Kasumi-1 (cell line): ENCODE measurements around the gene RAB20.

Experiments
- DNase-seq, 2 experiments: peaks; one replicate each; lab custom pipeline; 2025; lab: John Stamatoyannopoulos, UW

Gene RAB20

DNA sequence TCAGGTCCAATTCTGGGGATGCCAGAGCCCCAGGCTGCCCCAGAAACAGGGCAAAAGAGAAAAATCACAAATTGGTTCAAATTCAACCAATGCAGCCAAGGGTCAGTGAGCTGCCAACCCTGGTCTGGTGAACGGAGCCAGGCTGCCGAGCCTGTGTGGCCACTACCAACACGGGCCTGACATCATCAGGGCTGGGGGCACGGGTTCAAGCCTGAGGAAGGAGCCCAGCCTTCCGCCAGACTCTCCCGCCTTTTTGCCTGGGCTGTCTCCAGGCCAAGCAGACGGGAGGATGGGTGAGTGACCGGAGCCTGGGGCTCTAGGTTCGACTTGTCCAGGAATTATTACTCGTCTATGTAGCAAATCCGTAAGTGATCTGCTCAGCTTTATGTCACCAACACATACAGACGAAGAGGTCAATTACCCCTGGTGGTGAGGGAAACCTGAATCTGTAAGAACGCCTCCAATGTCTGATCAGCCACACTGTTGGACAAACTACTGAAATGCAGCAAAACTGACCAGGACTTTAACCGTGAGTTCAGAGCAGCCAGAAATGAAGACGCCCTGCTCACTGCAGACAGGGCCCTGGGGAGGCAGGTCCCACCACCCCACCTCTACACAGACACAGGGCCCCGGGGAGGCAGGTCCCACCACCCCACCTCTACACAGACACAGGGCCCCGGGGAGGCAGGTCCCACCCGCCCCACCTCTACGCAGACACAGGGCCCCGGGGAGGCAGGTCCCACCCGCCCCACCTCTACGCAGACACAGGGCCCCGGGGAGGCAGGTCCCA lies 31.8 kb downstream of the RAB20 start:
- no peak for DNase-seq

DNA sequence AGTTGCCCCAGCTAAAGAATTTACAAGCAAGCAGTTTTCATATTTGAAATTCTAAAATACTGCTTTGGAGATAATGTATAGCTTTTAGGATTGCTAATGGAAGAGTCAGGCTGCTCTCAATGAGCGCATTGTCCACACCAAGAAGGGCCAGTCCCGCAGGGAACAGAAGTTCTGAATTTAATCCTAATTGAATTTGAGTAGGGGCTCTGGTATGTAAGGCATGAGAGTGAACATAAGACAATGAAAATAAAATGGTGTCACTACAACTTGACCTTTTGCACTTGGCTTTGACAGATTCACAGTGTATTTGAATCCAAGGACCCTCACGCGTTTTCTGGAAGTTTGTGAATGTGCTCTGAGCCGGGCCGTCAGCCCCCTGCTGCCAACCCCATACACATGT lies 32.6 kb downstream of the RAB20 start:
- no peak for DNase-seq

DNA sequence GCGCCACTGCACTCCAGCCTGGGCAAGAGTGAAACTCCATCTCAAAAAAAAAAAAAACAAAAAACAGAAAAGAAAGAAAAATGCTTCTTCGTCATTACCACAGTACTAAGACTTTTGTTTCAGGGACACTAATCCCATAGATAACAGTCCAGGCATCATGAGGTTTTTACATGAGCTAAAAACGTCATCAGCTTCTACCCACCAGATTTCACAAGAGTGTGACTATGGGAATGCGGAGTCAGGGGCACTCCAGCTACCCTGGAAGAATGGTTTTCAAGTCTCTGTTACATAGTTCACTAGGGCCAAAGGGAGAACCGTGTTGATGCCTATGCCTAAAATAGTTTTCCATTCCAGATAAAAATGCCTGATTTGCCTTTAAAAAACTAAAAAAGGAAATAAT lies 33.2 kb downstream of the RAB20 start:
- DNase-seq: peak; percentile 14 to 17

DNA sequence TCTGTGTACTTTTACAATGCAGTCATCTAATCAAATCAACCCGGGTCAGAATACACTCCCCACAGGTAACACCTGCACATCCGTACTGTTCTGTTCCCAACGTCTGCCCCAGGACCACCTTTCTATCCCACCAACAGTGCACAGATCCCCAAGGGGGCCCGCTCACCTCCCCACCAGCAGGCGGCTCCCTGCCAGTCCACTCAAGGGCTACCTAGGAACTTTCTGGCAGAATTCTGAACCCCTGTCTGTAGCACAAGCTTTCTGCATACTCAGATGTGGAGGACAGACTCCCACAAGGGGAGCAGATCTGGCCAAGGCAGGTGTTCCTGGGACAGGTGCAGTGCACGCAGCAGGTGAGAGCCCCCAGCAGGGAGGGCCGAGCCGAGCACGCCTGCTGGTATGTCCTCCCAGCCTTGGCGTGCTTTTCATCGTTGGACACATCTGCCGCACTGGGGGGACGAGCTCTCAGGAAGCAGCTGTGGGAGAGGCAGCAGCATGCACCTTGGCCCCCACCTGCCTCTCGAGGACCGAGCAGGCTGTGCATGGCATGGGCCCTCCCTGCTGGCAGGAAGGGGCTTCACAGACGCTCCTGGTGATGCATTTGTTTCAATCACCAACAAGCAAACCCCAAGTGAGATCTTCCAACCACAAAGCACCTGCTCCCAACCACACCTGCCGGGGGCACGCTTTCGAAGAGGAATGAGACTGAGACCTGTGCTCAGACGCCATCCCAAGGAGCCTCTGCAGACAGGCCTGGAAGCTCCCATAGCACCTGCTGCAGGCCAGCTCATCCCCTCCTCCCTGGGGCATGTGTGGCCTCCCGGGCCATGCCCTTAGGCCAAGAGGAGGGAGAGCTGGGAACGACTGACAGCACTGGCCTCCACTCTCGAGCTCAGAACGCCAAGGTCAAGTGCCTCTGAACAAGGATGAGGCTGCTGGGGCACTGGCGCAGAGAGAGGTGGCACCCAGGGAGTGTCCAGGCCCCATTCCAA lies 35.9 kb downstream of the RAB20 start:
- no peak for DNase-seq

DNA sequence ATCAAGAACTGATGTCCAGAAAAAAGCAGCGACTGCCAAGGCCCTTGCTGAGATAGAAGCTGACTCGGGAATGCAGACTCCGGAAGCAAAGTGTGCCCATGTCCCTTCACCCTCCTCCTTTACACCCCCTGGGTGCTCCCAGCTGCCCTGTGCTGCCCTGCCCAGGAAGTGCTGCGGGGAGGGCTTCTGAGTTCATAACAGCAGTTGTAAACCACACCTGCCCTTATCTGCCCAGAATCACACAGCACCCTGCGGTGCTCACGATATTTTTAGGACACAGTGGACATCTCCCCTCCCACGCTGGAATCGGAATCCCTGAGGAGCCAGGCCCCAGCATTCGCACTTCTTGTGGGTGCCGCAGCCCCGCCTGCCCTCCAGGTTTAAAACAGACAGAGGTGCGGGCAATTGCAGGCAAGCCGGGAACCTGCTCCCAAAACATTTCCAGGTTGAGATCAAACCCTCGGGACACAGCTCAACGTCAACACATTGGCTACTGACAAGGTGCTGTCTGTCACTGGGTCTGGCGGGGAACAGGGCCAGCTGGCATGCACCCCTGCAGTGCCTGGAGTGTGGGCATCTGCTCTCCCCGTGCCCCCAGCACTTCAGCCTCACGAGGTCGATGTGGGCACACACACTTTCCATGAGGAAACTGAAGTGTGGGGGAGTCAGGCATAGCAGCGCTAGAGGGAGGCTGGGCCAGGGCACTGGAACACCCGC lies 36.8 kb downstream of the RAB20 start:
- DNase-seq: peak; percentile 10 to 24

DNA sequence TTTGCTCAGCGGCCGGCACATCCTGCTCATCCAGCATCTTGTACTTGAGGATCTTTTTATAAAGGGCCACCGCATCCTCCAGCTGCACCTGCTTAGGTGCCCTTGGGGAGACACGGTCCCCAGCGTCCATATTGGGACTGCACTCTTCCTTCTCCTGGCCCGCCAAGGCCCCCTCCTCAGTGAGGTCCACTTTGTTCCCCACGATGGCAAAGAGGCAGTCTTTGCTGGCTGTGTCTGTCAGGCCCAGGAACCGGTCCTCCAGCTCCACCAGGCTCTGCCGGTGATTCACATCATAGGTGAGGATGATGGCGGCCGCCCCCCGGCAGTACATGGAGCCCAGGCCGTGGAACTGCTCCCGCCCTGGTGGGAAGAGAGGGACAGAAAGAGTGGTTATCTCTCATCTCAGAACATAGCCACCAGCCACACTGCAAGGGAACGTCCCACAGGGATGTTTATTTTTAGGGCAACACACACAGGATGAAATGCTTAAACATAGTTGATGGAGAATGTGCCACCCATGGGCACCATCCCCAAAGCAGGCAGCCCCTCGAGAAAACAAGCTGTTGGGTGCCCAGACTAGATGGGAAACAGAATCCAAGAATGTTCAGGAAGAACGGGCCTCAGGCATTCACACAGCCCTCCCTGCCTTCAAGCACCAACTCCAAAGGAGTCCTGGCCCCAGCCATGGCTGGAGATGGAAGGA lies 37.5 kb downstream of the RAB20 start:
- no peak for DNase-seq

DNA sequence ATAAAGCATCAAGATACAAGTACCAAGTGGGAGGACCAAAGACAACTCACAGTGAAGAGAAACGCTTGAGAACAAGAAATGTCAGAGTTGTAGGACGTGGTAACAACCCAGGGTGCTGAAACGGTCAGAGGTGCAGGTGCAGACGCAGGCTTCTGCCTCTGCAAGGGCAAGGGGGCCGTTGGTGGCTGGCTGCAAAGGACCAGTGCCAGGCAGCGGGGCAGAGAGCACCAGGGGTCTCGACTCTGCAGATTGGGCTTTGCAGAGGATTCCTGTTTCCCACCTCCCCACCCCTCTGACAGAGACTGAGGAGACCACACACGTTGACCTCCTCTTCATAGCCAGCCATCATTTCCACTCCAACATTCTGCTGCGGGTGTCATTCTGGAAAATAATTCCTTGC lies 38.3 kb downstream of the RAB20 start:
- no peak for DNase-seq

DNA sequence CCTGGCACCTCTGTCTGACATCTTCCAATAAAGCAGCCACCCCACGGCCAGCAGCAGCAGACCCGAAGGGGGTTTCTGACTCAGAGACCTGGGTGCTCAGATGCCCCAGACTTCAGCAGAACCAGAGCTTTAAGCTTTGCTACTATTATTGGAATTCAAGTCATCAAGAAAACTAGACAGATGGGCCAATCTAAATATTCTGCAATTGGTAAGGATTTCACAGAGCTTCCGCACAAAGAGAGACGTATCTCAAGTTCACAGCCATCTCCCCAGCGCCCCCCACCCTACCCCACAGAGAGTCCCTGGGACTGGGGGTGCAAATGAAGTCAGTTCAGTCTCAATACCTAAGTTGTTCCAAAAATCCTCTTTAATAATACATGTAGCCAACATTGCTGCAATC lies 38.8 kb downstream of the RAB20 start:
- no peak for DNase-seq

DNA sequence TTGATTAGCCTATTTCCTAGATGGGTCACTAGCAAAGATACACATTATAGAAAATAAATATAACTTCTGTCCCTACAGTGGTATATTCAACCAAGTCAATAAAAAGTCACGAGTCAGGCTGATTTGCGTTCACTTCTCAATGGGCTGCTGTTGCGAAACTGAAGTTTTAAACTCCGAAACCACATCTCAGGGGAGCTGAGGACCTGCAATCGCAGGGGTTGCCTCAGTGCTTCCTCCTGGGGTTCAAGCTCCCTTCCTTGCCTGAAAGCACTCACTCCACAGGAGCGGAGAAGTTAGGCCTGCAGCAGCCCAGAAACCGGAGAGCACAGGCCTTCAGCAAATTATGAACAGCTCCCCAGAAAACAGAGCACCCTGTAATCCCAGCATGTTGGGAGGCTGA lies 39.6 kb downstream of the RAB20 start:
- DNase-seq: peak; percentile 69 to 83

DNA sequence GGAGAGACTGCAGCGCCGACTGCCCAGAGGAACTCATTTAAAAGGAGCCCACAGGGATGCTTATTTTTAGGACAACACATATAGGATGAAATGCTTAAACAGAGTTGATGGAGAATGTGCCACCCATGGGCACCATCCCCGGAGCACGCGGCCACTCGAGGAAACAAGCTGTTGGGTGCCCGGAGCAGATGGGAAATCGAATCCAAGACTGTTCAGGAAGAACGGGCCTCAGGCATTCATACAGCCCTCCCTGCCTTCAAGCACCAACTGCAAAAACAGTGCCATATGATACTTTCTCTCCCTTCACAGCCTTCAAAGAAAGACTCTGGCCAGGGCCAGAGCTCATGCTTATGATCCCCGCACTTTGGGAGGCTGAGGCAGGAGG lies 40.2 kb downstream of the RAB20 start:
- DNase-seq: no peak

DNA sequence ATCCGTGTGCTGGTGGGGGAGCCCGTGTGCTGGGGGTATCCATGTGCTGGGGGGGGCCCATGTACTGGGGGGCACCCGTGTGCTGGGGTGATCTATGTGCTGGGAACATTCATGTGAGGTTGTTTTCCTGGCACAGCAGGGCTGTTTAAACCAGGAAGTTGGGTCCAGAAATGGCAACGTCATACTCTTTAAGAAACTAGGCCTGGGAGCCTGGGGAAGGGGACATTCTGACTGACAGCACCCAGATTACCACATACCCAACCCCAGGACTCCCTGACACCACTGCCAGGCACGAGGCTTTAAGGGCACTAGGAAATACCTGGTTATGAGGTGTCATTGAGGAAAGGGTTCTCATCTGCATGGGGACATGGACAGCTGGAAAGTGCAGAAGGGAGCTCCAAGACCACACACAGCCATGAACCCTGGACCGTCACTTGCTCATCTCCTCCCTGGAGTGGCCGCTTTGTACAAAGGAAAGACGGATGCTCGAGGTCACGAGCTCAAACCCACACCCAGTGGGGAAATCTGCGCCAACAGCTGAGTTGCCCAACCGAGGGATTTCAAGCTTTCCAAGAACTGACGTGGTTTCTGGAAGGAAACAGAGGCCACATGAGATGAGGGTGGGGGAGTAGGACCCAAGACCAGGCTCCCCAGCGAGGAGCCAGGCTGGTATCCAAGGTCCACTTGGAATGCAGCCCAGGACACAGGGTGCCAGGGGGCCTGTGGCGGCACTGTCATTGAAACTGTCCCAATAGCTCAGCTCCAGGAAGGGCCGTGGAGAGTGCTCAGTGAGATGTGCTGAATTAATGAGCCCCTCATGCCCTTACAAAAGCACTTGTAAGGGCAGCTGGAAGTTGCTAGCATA lies 40.9 kb downstream of the RAB20 start:
- DNase-seq: peak; percentile 35 to 53

DNA sequence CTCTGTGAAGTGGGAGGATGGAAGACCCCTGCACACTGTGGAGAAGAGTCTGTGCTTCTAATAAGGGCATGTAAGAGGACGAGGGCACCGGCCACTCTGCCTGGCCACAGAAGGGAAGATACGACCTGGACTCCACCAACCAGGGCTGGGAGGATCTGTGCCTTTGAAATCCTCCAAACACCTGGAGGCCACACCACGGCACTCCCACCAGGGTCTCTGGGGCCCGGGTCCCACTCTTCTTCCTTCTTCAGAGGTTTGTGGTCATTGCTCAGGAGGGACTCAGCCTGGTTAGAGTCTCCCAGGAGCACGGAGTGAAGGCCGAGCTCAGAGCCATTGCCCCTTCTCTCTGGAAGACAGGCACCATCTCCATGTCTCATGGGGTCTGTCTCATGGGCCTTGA lies 42.0 kb downstream of the RAB20 start:
- no peak for DNase-seq

DNA sequence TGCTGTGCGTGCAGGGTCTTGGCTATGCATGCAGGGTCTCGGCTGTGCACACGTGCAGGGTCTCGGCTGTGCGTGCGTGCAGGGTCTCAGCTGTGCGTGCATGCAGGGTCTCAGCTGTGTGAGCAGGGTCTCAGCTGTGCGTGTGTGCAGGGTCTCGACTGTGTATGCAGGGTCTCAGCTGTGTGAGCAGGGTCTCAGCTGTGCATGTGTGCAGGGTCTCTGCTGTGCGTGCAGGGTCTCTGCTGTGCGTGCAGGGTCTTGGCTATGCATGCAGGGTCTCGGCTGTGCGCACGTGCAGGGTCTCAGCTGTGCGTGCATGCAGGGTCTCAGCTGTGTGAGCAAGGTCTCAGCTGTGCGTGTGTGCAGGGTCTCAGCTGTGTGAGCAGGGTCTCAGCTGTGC lies 42.5 kb downstream of the RAB20 start:
- DNase-seq: no peak

DNA sequence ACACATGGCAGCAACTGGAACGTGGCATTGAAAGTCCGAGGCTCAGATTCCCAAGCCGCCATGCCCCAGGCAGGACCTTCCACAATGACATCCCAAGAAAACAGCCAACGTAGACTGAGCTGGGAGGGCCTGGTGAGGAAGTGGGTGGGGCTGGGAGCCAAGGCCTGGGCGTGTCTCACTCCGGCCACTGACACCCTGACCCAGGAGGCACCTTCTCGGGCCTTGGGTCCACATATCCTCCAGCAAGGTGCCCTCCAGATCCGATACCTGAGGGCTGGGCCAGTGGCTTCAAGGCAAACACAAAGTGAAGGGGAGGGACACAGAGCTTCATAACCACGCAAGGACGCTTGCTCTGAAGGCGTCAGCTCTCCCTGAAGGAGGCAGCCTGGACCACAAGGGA lies 43.0 kb downstream of the RAB20 start:
- no peak for DNase-seq

DNA sequence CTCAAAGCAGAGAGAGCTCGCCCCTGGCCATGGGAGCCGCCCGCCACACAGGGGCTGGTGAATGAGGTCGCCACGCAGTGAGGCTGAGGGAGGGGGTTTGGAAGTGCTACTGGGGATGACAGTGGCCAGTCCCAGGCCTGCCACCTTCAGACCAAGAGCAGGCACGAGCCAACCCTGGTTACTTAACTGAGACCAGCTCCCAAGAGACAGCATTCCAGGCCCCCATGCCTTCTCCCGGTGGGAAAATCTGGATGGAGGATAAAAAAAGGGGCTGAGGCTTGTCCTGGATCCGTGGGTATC lies 43.3 kb downstream of the RAB20 start:
- no peak for DNase-seq

DNA sequence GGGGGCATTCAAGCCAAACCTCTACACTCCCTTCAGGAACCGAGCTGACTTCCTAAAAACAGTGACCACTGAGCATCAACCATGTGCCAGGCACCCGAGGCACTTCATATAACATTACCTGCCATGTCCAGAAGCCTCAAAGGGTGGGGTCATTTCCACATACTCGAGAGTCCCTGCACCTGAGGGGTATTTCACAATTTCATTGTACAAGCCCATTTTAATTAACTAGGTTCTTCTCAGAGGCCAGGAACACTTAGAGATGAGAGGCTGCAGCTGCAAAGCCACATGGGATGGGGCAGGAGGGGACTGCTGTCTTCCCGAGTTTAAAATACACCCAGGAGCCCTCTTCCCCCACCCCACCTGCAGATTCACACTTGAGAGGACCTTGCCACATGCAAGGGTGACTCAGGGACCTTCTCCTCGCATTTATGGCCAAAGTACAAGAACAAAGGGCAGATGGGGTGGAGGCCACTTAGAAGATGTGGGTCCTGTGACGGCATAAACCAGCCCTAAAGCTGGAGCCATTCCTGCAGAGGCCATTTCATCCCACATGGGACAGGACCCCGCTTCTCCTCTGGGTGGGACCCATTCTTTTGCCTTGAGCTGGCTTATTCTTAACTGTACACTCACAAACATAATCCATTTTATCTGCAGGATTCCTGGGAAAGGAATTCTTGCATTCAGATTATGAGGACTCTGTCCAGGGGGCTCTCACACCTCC lies 43.9 kb downstream of the RAB20 start:
- DNase-seq: no peak

DNA sequence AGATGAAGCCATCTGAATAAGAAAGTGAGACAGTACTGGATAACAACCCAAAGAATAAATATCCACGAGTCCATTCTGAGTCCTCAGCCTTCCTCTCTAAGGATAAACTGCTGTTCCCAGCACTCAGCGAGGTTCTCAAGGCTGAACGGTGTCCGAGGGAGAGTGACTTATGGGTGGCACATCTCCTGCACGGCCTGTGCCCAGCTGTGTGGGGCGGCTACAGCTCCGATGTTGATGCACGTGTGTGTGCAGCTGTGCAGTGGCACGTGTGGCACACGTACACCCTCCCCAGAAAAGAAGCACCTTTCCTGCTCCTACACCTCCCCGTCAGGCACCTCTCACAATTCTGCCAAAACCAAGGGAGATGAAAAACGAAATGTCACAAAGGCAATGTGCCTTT lies 45.0 kb downstream of the RAB20 start:
- no peak for DNase-seq

DNA sequence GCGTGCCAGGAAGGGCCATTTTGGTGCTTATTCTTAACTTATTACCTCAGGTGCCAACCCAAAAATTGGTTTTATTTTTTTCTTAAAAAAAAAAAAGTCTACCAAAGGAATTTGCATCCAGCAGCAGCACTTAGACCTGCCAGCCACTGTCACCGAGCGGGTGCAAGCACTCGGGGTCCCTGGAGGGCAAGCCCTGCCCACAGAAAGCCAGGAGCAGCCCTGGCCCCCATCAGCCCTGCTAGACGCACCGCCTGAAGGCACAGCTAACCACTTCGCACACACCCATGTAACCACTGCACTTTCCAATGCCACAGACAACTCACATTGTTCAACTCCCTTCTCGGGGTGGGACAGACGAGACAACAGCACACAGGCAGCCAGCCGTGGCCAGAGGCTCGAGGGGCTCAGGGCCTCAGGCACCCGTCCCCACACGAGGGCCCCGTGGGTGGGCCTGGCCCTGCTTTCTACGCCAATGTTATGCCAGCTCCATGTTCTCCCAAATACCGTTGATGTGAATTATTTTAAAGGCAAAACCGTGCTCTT lies 49.3 kb downstream of the RAB20 start:
- DNase-seq: no peak

DNA sequence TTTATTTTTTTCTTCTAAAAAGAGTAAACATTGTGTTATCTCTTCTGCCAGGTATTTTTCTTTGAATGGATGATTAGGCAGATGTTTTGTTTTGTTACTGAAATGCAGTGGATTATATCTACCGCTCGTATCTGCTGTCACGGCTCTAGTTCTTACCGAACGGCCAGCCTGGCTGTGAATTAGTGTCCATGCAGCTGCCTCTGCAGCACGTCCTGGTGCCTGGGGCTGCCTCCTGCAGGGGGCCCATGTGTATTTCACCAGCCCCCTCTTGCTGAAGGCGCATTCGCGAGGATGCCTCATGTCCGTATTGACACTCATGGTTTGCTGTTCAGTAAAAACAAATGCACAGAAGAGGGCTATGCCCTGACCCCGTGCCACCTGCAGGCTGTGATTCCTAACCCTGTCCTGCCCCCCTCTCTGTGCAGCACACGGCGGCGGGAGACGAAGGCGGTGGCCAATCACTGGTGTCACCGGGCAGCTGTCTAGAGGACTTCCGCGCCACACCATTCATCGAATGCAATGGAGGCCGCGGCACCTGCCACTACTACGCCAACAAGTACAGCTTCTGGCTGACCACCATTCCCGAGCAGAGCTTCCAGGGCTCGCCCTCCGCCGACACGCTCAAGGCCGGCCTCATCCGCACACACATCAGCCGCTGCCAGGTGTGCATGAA lies 49.9 kb downstream of the RAB20 start:
- no peak for DNase-seq
